Measurements from ENCODE around the gene XDH.

- TF ChIP-seq CTCF (IDR thresholded peaks at IDR 0.05), result no peak
- no peak for TF ChIP-seq EZH2 (IDR thresholded peaks at IDR 0.05)
- TF ChIP-seq EZH2phosphoT487 (IDR thresholded peaks at IDR 0.05), result no peak
Observed at GRCh38 chr2:31384351-31384750, 30.2 kb downstream of the XDH start.
